ENCODE results near the gene RPL12.
"Not testable (repeated sequence)": the region's sequence is repeated elsewhere in the genome, so short reads cannot be mapped to it uniquely, and the experiment has no call there.

Gene RPL12

DNA sequence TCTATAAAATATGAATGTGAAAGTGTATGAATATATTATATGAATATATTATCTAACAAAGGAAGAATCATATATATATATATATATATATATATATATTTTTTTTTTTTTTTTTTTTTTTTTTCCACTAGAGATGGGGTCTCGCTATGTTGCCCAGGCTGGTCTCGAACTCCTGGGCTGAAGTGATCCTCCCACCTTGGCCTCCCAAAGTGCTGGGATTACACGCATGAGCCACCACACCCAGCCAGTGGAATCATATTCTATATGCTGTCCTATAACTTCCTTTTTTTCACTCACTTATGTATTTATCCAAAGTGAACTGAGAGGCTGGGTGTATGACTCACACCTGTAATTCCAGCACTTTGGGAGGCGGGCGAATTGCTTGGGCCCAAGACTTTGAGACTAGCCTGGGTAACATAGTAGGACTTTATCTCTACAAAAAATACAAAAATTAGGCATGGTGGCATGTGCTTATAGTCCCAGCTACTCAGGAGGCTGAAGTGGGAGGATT is 15.3 kb upstream of the RPL12 start:
- not testable (repeated sequence) for DNase-seq

GRCh38 chr9:127463911-127464310 is 12.7 kb upstream of the RPL12 start:
- no peak for DNase-seq

GRCh38 chr9:127463382-127463781 is 12.2 kb upstream of the RPL12 start:
- DNase-seq = no peak

DNA sequence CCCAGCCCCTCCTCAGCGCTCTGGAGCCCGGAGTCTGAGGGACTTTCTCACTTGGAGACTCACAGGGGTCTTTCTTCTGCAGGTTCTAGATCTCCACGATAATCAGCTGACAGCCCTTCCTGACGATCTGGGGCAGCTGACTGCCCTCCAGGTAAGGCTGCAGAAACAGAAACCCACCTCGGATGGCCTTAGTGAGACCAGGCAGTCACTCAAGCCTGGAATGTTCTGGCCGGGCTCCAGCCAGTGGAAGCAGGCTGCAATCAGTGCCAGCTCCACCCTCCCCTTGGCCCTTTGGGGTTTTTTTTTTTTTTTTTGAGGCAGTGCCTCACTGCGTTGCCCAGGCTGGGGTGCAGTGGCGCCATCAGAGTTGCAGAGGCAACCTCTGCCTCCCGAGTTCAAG is 7.7 kb upstream of the RPL12 start:
- no peak for DNase-seq

GRCh38 chr9:127457191-127457878 is 6.1 kb upstream of the RPL12 start:
- no peak for DNase-seq

GRCh38 chr9:127455324-127455992 is 4.3 kb upstream of the RPL12 start:
- DNase-seq = no peak

GRCh38 chr9:127452691-127453090 is 1.5 kb upstream of the RPL12 start:
- DNase-seq = no peak

DNA sequence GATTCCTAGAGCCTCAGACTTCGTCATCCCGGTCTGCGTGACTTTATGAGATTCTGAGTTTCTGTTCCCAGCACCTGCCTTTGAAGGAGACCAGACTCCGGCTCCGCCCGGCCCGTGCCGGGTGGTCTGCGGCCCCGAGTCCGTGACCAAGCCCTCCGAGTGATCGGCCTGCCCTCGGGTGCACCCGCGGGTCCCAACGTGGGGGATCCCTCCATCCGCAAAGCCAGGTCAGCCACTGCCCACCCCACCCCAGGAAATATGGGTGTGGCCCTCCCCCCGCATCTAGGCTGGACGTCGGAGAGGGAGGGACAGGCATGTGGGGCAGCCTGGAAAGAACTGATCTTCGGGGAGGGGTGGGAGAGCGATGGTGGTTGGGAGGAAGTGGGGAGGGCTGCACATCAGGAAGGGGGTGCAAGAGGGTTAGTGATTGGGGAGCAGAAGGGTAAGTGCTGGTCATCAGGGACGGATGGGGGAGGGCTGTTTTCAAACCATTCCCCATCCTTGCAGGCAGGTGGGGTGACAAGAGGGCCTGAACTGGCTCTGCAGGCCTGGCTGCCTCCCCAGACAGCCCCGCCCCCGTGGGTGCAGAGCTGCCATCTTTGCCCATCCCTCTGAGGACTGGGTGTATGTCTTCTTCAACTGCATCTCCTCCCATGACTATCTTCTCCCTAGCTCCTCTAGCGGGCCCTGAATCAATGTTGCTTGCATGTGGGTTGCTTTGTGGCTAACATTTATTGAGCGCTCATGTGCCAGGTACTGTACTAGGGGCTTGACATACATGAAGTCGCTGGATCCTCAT is 851 bp upstream of the RPL12 start:
- no peak for DNase-seq

DNA sequence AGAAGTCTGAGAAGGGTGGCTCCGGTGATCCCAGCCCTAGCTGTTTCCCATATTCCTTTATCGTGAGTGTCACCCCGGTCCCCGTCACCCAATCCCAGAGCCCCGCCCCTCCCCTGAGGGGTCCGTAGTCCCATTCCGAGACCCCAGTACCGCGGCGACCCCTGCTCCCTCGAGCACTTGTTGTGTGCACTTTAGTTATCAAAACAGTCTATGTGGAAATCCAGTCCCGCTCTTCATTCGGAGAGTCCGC is 327 bp upstream of the RPL12 start:
- DNase-seq = no peak

GRCh38 chr9:127450243-127450760 is 904 bp downstream of the RPL12 start:
- DNase-seq = no peak

DNA sequence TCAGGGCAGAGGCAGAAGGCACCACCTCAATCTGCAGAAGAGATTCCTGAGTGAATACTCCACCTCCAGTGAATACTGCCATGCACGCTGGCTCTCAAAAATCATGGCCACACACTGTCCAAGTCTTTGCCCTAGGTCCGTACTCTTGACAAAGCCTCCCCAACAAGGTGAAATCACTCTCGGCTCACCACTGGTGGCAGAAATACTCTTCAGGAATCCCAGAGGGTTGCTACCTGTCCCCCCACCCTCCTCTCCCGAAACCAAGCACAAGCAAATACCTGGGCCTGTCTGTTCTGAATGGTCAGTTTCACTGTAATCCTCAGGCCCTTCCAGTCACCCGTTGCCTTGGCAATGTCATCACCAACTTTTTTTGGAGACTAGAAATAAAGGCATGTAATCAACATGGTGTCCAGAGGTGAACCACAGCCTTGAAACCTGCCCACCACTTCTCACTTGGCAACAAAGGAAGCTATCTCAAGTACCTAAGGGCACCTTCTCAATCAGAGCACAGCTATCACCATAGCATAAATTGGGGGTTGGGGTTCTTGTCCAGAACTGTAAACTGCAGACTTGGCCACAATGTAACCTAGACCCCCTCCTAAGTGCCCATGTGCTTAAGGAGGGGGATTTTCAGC is 1.8 kb downstream of the RPL12 start:
- DNase-seq = no peak

- no peak for DNase-seq
Observed at GRCh38 chr9:127448112-127448805, 2.9 kb downstream of the RPL12 start.

- DNase-seq = no peak
Observed at GRCh38 chr9:127447416-127448111, 3.6 kb downstream of the RPL12 start.

GRCh38 chr9:127446713-127447415 is 4.3 kb downstream of the RPL12 start:
- DNase-seq = no peak

- DNase-seq = no peak
Observed at GRCh38 chr9:127445851-127446712, 5.1 kb downstream of the RPL12 start.

DNA sequence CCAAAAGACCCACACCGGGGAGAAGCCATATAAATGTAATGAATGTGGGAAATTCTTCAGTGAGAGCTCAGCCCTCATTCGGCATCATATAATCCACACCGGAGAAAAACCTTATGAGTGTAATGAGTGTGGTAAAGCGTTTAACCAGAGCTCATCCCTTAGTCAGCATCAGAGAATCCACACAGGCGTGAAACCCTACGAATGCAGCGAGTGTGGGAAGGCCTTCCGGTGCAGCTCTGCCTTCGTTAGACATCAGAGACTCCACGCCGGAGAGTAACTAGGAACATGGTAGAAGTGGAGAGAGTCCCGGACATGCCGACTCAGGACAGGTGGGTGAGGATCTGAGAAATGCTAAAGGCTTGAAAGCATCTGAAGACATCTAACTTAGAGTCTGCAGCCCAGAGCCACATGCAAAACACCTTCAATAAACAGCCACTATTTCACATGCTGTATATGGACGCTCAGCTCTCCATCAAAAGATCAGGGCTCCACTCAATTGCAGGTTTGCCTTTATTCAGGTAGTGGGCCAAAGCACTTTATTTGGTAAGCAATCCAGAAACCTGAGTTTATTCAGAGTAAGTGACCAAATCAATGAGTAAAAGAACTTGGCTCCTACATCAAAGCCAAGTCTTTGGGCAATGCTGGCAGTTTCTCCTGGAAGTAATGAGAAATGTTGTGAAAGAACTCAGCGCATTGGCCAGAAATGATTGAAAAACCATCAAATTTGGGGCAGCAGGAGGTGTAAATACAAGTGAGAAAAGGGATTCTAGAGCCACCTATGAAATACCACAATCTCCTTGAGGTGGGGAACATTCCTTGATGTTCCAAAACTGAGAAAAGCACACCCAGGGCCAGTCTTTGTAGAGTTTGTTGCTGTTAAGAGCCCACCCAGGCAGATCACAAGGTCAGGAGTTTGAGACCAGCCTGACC is 6.0 kb downstream of the RPL12 start:
- no peak for DNase-seq

DNA sequence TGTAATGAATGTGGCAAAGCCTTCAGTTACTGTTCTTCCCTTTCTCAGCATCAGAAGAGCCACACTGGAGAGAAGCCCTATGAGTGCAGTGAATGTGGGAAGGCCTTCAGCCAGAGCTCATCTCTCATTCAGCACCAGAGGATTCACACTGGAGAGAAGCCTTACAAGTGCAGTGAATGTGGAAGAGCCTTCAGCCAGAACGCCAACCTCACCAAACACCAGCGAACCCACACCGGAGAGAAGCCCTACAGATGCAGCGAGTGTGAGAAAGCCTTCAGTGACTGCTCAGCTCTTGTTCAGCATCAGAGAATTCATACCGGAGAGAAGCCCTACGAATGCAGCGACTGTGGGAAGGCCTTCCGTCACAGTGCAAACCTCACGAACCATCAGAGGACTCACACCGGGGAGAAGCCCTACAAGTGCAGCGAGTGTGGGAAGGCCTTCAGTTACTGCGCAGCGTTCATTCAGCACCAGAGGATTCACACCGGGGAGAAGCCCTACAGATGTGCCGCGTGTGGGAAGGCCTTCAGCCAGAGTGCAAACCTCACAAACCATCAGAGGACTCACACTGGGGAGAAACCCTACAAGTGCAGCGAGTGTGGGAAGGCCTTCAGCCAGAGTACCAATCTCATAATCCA is 6.8 kb downstream of the RPL12 start:
- DNase-seq = no peak

DNA sequence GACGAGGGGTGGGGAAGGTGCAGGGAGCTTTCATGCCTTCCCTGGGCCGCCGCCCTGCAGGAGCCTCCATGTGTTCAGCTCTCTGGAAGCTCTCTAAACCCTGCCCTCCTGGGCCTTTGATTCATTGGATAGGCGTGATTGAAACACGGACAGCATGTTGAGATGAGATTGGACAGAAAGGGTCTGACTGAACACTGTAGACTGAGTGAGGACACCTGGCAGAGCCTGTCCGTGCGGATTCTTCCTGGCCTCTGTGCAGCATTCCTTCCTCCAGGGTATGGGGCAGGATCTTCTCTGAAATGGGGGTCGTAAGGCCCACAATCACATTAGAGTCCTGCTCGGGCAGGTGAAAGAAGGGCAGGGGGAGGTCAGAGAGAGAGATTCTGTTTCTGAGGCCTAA is 12.8 kb downstream of the RPL12 start:
- no peak for DNase-seq

Measured in NCI-H2107 (cell line).